GM19035 (cell line): Measurements from ENCODE around the gene ZNF609.

Source experiments
- ATAC-seq: cut with Tn5 transposase; IDR thresholded peaks from one replicate; pipeline ENCODE4 v1.9.1; 2021; ENCODE audit not compliant: unreplicated experiment

ZNF609 gene

GRCh38 chr15:64535460-64536243, 75.3 kb downstream of the ZNF609 start:
- no peak for ATAC-seq

GRCh38 chr15:64536244-64536836, 76.0 kb downstream of the ZNF609 start:
- no peak for ATAC-seq

- ATAC-seq, result no peak
Measured at GRCh38 chr15:64542091-64542490, 81.7 kb downstream of the ZNF609 start.

GRCh38 chr15:64544450-64544849, 84.1 kb downstream of the ZNF609 start:
- no peak for ATAC-seq

GRCh38 chr15:64547275-64547674, 86.9 kb downstream of the ZNF609 start:
- no peak for ATAC-seq

- ATAC-seq, result no peak
Measured at GRCh38 chr15:64548235-64548634, 87.9 kb downstream of the ZNF609 start.

- ATAC-seq, result no peak
Measured at GRCh38 chr15:64549860-64550259, 89.5 kb downstream of the ZNF609 start.

GRCh38 chr15:64552281-64552948, 92.0 kb downstream of the ZNF609 start:
- no peak for ATAC-seq

GRCh38 chr15:64558460-64559179, 98.2 kb downstream of the ZNF609 start:
- ATAC-seq, result no peak

- ATAC-seq, result no peak
Measured at GRCh38 chr15:64559243-64559642, 98.9 kb downstream of the ZNF609 start.

- no peak for ATAC-seq
Measured at GRCh38 chr15:64560501-64560900, 100.1 kb downstream of the ZNF609 start.

- no peak for ATAC-seq
Measured at GRCh38 chr15:64560998-64561397, 100.6 kb downstream of the ZNF609 start.

GRCh38 chr15:64562003-64562640, 101.7 kb downstream of the ZNF609 start:
- no peak for ATAC-seq

GRCh38 chr15:64566102-64566501, 105.7 kb downstream of the ZNF609 start:
- ATAC-seq, result no peak

GRCh38 chr15:64566629-64567427, 106.5 kb downstream of the ZNF609 start:
- no peak for ATAC-seq

GRCh38 chr15:64568765-64569164, 108.4 kb downstream of the ZNF609 start:
- ATAC-seq, result no peak

GRCh38 chr15:64571857-64572291, 111.5 kb downstream of the ZNF609 start:
- ATAC-seq, result peak; percentile 63

- ATAC-seq, result no peak
Measured at GRCh38 chr15:64572856-64573255, 112.5 kb downstream of the ZNF609 start.

- no peak for ATAC-seq
Measured at GRCh38 chr15:64574301-64575017, 114.1 kb downstream of the ZNF609 start.
